ENCODE measurements around the gene GRIK4. TPM values are rescaled to one million over a fixed set of nuclear protein-coding genes. Genes with fewer than 3 reads are reported as not detected.

Gene GRIK4
- total and polyA plus RNA-seq, 8 donors, result 0.02 TPM; not detected in 7

GRCh38 chr11:120805960-120806555 lies 294.5 kb downstream of the GRIK4 start:
- FAIRE-seq, result no peak
- Histone ChIP-seq H3K36me3 (no peaks in the 10 kb centered on the region), H3K27me3 (peaks cover 0 to 7% (median 0%) of the 10 kb centered on the region in 4 donors), H3K4me3 (no peak overlapping the region), H3K27ac (no peak overlapping the region), H3K9me3 (no peaks in the 10 kb centered on the region), H3K4me1 (no peaks in the 10 kb centered on the region)
- ATAC-seq, result no peak
- DNase-seq, result no peak
- TF ChIP-seq CTCF (IDR thresholded peaks at IDR 0.05), result no peak
- intact Hi-C loops (cut with DNase I), result no loop called here
- WGBS, 2 donors, result 45 to 52% methylated on average over 9 of the region's 9 CpGs

DNA sequence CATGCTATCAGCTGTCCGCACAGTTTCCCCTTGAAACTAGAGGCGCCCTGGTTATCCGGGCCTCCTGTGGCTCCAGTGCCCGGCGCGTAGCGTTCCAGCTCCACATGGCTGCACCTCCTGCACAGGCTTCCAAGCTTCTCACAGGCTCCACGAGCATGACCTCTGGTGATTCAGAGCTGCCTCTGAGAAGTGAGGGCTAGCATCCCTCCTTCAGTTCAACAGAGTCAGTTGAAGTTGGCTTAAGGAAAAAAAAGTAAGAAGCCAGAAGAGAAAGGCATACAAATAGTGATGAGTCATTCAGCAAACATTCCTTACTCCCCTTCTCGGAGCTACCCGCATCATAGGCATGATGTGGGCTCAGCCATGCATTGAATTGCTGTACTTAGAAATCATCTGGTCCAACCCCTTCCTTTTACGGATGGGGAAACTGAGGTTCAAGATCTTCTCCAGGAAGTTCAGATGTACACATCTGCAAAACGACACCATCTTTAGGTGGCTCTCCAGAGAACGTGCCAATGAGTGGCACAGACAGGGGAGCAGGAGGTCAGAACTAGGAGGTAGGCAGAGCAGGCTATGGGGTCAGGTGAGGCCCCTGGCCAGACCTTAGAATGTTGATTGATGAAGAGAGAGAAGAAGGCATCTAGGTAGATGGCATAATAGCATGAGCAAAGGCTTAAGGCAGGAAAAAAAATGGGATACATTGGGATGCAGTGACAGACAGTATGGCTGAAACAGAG lies 296.0 kb downstream of the GRIK4 start:
- ATAC-seq (peak in 2 of 4 donors; percentile 42 to 47), DNase-seq (no peak), FAIRE-seq (no peak)
- no peaks in the 10 kb centered on the region for H3K9me3 ChIP-seq
- no peak for TF ChIP-seq CTCF (IDR thresholded peaks at IDR 0.05)
- intact Hi-C loops (cut with DNase I), result no loop called here
- H3K4me3 ChIP-seq, result no peak overlapping the region
- H3K36me3 ChIP-seq, result no peaks in the 10 kb centered on the region
- 46 to 58% methylated on average over 13 of the region's 13 CpGs for WGBS, 2 donors
- H3K27ac ChIP-seq, result no peak overlapping the region
- peaks cover 0 to 6% (median 0%) of the 10 kb centered on the region in 4 donors for H3K27me3 ChIP-seq
- H3K4me1 ChIP-seq, result no peaks in the 10 kb centered on the region

- Histone ChIP-seq H3K9me3 (no peaks in the 10 kb centered on the region), H3K4me3 (no peak overlapping the region), H3K27me3 (peaks cover 0 to 3% (median 0%) of the 10 kb centered on the region in 4 donors), H3K27ac (no peak overlapping the region), H3K4me1 (no peaks in the 10 kb centered on the region), H3K36me3 (no peaks in the 10 kb centered on the region)
- FAIRE-seq (no peak), ATAC-seq (peak in 1 of 4 donors; percentile 23), DNase-seq (no peak)
- intact Hi-C loops (cut with DNase I), result no loop called here
- no peak for TF ChIP-seq CTCF (IDR thresholded peaks at IDR 0.05)
- whole genome bisulfite sequencing, 2 donors, result 39 to 45% methylated on average over 5 of the region's 5 CpGs
Measured at GRCh38 chr11:120808616-120809050, 297.1 kb downstream of the GRIK4 start.

DNA sequence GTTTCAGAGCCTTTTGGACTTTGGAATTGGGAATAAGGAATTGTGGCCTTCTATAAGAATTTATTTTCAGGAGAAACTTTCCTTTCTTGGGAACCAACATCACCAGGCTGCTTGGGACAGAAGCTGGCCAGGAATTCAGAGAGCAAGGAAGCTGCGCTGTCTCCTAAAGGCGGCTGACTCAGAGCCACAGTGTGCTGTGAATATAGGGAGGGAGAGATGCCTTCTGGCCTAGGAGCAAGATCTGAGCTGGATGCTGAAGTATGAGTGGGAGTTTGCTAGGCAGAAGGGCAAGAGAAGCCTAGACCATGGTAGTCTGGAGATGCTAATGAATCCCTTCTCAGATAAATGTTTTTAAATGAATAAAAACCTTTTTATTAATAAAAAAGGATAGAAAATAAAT lies 298.7 kb downstream of the GRIK4 start:
- no peak for ATAC-seq
- TF ChIP-seq CTCF (IDR thresholded peaks at IDR 0.05), result no peak
- 77 to 83% methylated on average over 2 of the region's 2 CpGs for WGBS, 2 donors
- Histone ChIP-seq H3K36me3 (no peaks in the 10 kb centered on the region), H3K4me1 (no peaks in the 10 kb centered on the region), H3K27me3 (peaks cover 0 to 3% (median 0%) of the 10 kb centered on the region in 4 donors), H3K9me3 (no peaks in the 10 kb centered on the region), H3K27ac (no peak overlapping the region), H3K4me3 (no peak overlapping the region)
- no peak for FAIRE-seq
- intact Hi-C loops (cut with DNase I), result no loop called here
- DNase-seq, result no peak

- TF ChIP-seq CTCF (IDR thresholded peaks at IDR 0.05), result no peak
- peaks cover 0 to 3% (median 0%) of the 10 kb centered on the region in 4 donors for H3K27me3 ChIP-seq
- H3K36me3 ChIP-seq, result no peaks in the 10 kb centered on the region
- WGBS, 2 donors, result 89 to 96% methylated on average over 5 of the region's 5 CpGs
- no peaks in the 10 kb centered on the region for H3K4me1 ChIP-seq
- H3K9me3 ChIP-seq, result no peaks in the 10 kb centered on the region
- FAIRE-seq (no peak), DNase-seq (no peak), ATAC-seq (no peak)
- intact Hi-C loops (cut with DNase I), result no loop called here
- H3K27ac ChIP-seq, result no peak overlapping the region
- no peak overlapping the region for H3K4me3 ChIP-seq
Measured at GRCh38 chr11:120811199-120811598, 299.7 kb downstream of the GRIK4 start.

Measured in pancreas (tissue), 10 donors.